K562 (cell line): ENCODE results near the gene CACNA1A. TPM values are rescaled to one million over a fixed set of nuclear protein-coding genes. Genes with fewer than 3 reads are reported as not detected.

ENCODE experiments used
- ATAC-seq: fragments of 200-7000 bp; cut with Tn5 transposase; 3 replicates; pipeline ENCODE4 v1.9.1; 2020; ENCODE audit warnings: moderate library complexity
- BruUV-seq: library from RNA; stranded (reverse); fragments of 400-500 nt; replicated peaks from 2 replicates; lab custom pipeline; 2021; lab: Mats Ljungman, UMichigan
- CTCF ChIA-PET: fragments of 300-600 bp; formaldehyde crosslinking; extraction: SDS; loops from one replicate; lab custom pipeline; 2021; ENCODE audit warnings: low intra/inter-chr PET ratio; lab: Yijun Ruan, JAX
- POLR2A ChIA-PET: fragments of 300-600, 350-650 bp; sonication (Branson Sonifier 250); formaldehyde crosslinking; extraction: SDS; loops from one replicate; lab custom pipeline; 2021; ENCODE audit warnings: antibody characterized with exemption, inconsistent platforms; lab: Yijun Ruan, JAX
- DNase-seq, 4 experiments: peaks; one replicate each; pipeline versions ENCODE4 v3.0.0 to v3.0.0-alpha.2; 2011 to 2018; ENCODE audit warnings: low spot score in 3 of 4, mixed read lengths in 3 of 4; ENCODE audit errors: extremely low read depth in 1 of 4
- FAIRE-seq: peaks from 2 replicates; lab custom pipeline; 2011; peaks lifted over from hg19 to GRCh38; lab: Jason Lieb, UNC
- H2AFZ ChIP-seq: 2 replicates; pipeline ENCODE4 v1.6.0; 2011; ENCODE audit warnings: low read depth, low read length, control low read depth, inconsistent platforms
- H3K27ac ChIP-seq: fragments of 200-600 bp; 3 replicates; pipeline ENCODE4 v1.8.0; 2011; ENCODE audit warnings: low read depth, mild to moderate bottlenecking, control low read depth, inconsistent platforms, low read length, moderate library complexity, mixed read lengths; ENCODE audit errors: extremely low read depth
- H3K27me3 ChIP-seq, 2 experiments: fragments of 300-600 bp in 1 of 2; 2 replicates in 1 of 2; 3 replicates in 1 of 2; pipeline versions ENCODE4 v1.6.0 to v1.8.0; 2011; ENCODE audit warnings: inconsistent platforms in 2 of 2, low read length in 2 of 2, mild to moderate bottlenecking in 1 of 2, mixed read lengths in 1 of 2, moderate library complexity in 1 of 2; ENCODE audit not compliant: control insufficient read depth in 2 of 2, insufficient read depth in 2 of 2
- H3K36me3 ChIP-seq: fragments of 300-600 bp; 3 replicates; pipeline ENCODE4 v1.8.0; 2011; ENCODE audit warnings: mild to moderate bottlenecking, low read length, inconsistent platforms; ENCODE audit not compliant: control insufficient read depth, insufficient read depth
- H3K4me1 ChIP-seq, 2 experiments: fragments of 200-600 bp in 1 of 2; replicated peaks in 1 of 2; 2 replicates in 1 of 2; 3 replicates in 1 of 2; pipeline versions ENCODE4 v1.5.1 to v1.8.0; 2011; ENCODE audit warnings: inconsistent platforms in 2 of 2, low read length in 2 of 2, mild to moderate bottlenecking in 1 of 2, mixed read lengths in 1 of 2, moderate library complexity in 1 of 2; ENCODE audit not compliant: control insufficient read depth in 2 of 2, insufficient read depth in 2 of 2
- H3K4me2 ChIP-seq: 2 replicates; pipeline ENCODE4 v1.6.1; 2011; ENCODE audit warnings: low read length, control low read depth, inconsistent platforms, mixed read lengths; ENCODE audit not compliant: insufficient read depth
- H3K4me3 ChIP-seq: fragments of 200-600 bp; sonication (generic), shearing (Covaris generic); 2 replicates; pipeline ENCODE4 v1.5.1; 2016; ENCODE audit warnings: control low read depth, inconsistent platforms
- H3K79me2 ChIP-seq: fragments of 200-600 bp; 3 replicates; pipeline ENCODE4 v1.8.0; 2011; ENCODE audit warnings: low read length, inconsistent platforms; ENCODE audit not compliant: control insufficient read depth, insufficient read depth
- H3K9ac ChIP-seq, 2 experiments: 2 replicates each; pipeline versions ENCODE4 v1.6.0 to v1.6.1; 2011; ENCODE audit warnings: low read depth in 2 of 2, low read length in 2 of 2, control low read depth in 1 of 2, inconsistent platforms in 1 of 2, mild to moderate bottlenecking in 1 of 2, mixed read lengths in 1 of 2; ENCODE audit not compliant: insufficient read depth in 1 of 2
- H3K9me1 ChIP-seq: one replicate; pipeline ENCODE4 v1.6.0; 2011; ENCODE audit warnings: inconsistent platforms, mild to moderate bottlenecking, low read length, moderate library complexity; ENCODE audit not compliant: control insufficient read depth, insufficient read depth
- H3K9me3 ChIP-seq: replicated peaks from 2 replicates; pipeline ENCODE4 v1.5.1; 2011; ENCODE audit warnings: low read depth, low read length, inconsistent platforms; ENCODE audit not compliant: control insufficient read depth, insufficient read depth
- H4K20me1 ChIP-seq: replicated peaks from 2 replicates; pipeline ENCODE4 v1.6.1; 2011; ENCODE audit warnings: low read length, inconsistent platforms, mixed read lengths; ENCODE audit not compliant: control insufficient read depth, insufficient read depth
- CCAR2 ChIP-seq: fragments of 200-400 bp; formaldehyde crosslinking; IDR thresholded peaks from 2 replicates; pipeline ENCODE4 v1.6.1; 2017; ENCODE audit warnings: mild to moderate bottlenecking, low read depth, low read length
- HCFC1 ChIP-seq: IDR thresholded peaks from 2 replicates; pipeline ENCODE4 v1.6.1; 2012; ENCODE audit warnings: low read depth, low read length, improper control_type of control experiment
- HDAC1 ChIP-seq, 2 experiments: fragments of 450-650 bp; IDR thresholded peaks; 2 replicates each; pipeline ENCODE4 v1.6.1; 2016 to 2017; ENCODE audit warnings: inconsistent platforms in 1 of 2, mild to moderate bottlenecking in 1 of 2, moderate library complexity in 1 of 2
- KDM4B ChIP-seq, 2 experiments: fragments of 450-650 bp in 1 of 2; sonication (generic) in 1 of 2; IDR thresholded peaks; 2 replicates each; pipeline ENCODE4 v1.6.1; 2016 to 2017; ENCODE audit warnings: borderline replicate concordance in 2 of 2, antibody characterized with exemption in 1 of 2, low read depth in 1 of 2, mild to moderate bottlenecking in 1 of 2
- KDM5B ChIP-seq: fragments of 200-600 bp; sonication (generic); IDR thresholded peaks from 2 replicates; pipeline ENCODE4 v1.6.1; 2012; ENCODE audit warnings: low read depth, mild to moderate bottlenecking, moderate library complexity, low read length, control low read depth, inconsistent platforms; ENCODE audit not compliant: insufficient replicate concordance
- MAFF ChIP-seq: IDR thresholded peaks from 2 replicates; pipeline ENCODE4 v1.6.1; 2012; ENCODE audit warnings: low read length, improper control_type of control experiment
- MAFG ChIP-seq: fragments of 450-650 bp; conservative IDR thresholded peaks from 2 replicates; pipeline ENCODE4 v1.6.1; 2016; ENCODE audit warnings: missing genetic modification characterization, missing compliant biosample characterization
- MEIS2 ChIP-seq: fragments of 450-650 bp; IDR thresholded peaks from 2 replicates; pipeline ENCODE4 v1.6.1; 2014; ENCODE audit warnings: mild to moderate bottlenecking; ENCODE audit not compliant: partially characterized antibody
- NFE2 ChIP-seq: IDR thresholded peaks from 2 replicates; pipeline ENCODE4 v1.6.1; 2014; ENCODE audit warnings: antibody characterized with exemption, low read depth
- SIX5 ChIP-seq, 2 experiments: IDR thresholded peaks; 2 replicates each; pipeline ENCODE4 v1.6.1; 2011; ENCODE audit warnings: low read length in 2 of 2, borderline replicate concordance in 1 of 2, low read depth in 1 of 2, mild to moderate bottlenecking in 1 of 2, moderate library complexity in 1 of 2; ENCODE audit not compliant: insufficient read depth in 1 of 2
- SOX6 ChIP-seq: fragments of 450-650 bp; IDR thresholded peaks from 2 replicates; pipeline ENCODE4 v1.6.1; 2014; ENCODE audit warnings: mild to moderate bottlenecking
- TOE1 ChIP-seq, 2 experiments: fragments of 450-650 bp in 1 of 2; sonication (generic) in 1 of 2; formaldehyde crosslinking in 1 of 2; IDR thresholded peaks; 2 replicates each; pipeline versions ENCODE4 v1.7.1 to v1.8.0; 2016 to 2022; ENCODE audit warnings: borderline replicate concordance in 2 of 2, mild to moderate bottlenecking in 2 of 2, antibody characterized with exemption in 1 of 2, inconsistent platforms in 1 of 2, low read depth in 1 of 2, missing genetic modification reagents in 1 of 2, moderate library complexity in 1 of 2
- ZNF143 ChIP-seq: sonication (generic); formaldehyde crosslinking; IDR thresholded peaks from 2 replicates; pipeline ENCODE4 v1.9.0; 2022; ENCODE audit warnings: mild to moderate bottlenecking, missing genetic modification reagents
- ZNF316 ChIP-seq: fragments of 450-650 bp; IDR thresholded peaks from 2 replicates; pipeline ENCODE4 v1.6.1; 2016
- ZNF77 ChIP-seq: fragments of 250-450 bp; sonication (Bioruptor Pico); IDR thresholded peaks from 2 replicates; pipeline ENCODE4 v1.5.0; 2020
- in situ Hi-C: fragments of 300-500 bp; cut with MboI; formaldehyde crosslinking; loops from 4 replicates; pipeline ENCODE4 v1.15.0; 2018; ENCODE audit warnings: inconsistent platforms, mixed read lengths
- intact Hi-C: fragments of 100-400 bp; cut with micrococcal nuclease; formaldehyde crosslinking; loops from 2 replicates; pipeline ENCODE4 v1.14.2; 2022
- polyA plus RNA-seq, 8 experiments: library from polyadenylated mRNA; depleted of rRNA in 4 of 8; stranded (reverse) in 5 of 8; unstranded in 3 of 8; fragments of >200 nt; fragmentation: Nextera tagmentation in 2 of 8; fragmentation: Illumina TruSeq in 1 of 8; extraction: Ambion mirVana in 2 of 8; extraction: Trizol in 1 of 8; gene quantifications; 2 replicates each; pipeline versions ENCODE4 v1.2.1 to v1.2.3, GENCODE V29; 2011 to 2014; ENCODE audit warnings: inconsistent platforms in 1 of 8, missing spikeins in 1 of 8
- total RNA-seq, 7 experiments: library from RNA; depleted of rRNA in 6 of 7; stranded (reverse); fragments of >200 nt in 6 of 7; fragmentation: Illumina TruSeq in 2 of 7; extraction: Trizol in 2 of 7; gene quantifications; 2 replicates each; pipeline versions ENCODE4 v1.2.1 to v1.2.3, GENCODE V29; 2011 to 2021; ENCODE audit warnings: low replicate concordance in 1 of 7
- TF ChIP-seq, protein P1 (sequence below), 2 experiments: fragments of 150-350 bp in 1 of 2; IDR thresholded peaks; 2 replicates each; pipeline ENCODE4 v1.6.1; 2012 to 2016; ENCODE audit warnings: low read depth in 2 of 2, low read length in 2 of 2, mild to moderate bottlenecking in 1 of 2, moderate library complexity in 1 of 2

CACNA1A gene
- total and polyA plus RNA-seq, 9 of the 15 experiments (the other 6 are each of a cell fraction or from before 2014, with no cell fraction given), result 0.03 to 0.20 (median 0.09) TPM; not detected in 1

DNA sequence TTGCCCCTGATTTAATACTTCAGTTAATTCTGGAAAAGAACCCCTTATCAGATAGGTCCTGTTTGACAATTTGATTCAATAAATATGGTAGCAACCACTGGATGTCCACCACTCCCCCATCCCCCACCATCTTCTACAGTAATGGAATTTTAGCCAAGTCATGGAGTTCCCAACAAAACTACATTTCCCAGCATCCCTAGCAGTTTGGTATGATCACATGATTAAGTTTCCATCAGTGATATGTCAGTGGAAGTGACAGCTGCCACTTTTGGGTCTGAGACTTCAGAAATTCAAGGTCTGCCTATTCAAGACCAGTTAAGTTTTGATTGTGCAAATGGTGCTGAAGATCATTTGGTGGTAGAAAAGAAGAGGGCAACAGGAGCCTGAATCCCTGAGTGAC lies 85.5 kb downstream of the CACNA1A start:
- ChIA-PET CTCF (interaction anchor here (0.6 kb wide), 1 partner anchor 10 kb away, joined by 3 read pairs; no protein-coding TSS in a partner anchor), POLR2A (no interaction called here)
- H3K9me3 ChIP-seq, result 0 out of 2 replicates have a peak, but pooled peaks cover 1% of the 10 kb centered on the region
- H3K36me3 ChIP-seq, result no peaks in the 10 kb centered on the region
- peak; percentile 26 for FAIRE-seq
- no peaks in the 10 kb centered on the region for H4K20me1 ChIP-seq
- ATAC-seq, result peak; percentile 53; the same call in 2 of the 3 replicates
- intact Hi-C loops, result no loop called here
- H3K27ac ChIP-seq, result no peak overlapping the region
- H2AFZ ChIP-seq, result no peak overlapping the region
- no peak overlapping the region for H3K4me2 ChIP-seq
- H3K79me2 ChIP-seq, result no peaks in the 10 kb centered on the region
- no peaks in the 10 kb centered on the region; a peak in 1 of 5 replicates for H3K4me1 ChIP-seq
- BruUV-seq, result no TSS peak
- peaks cover 0 to 12% of the 10 kb centered on the region in 2 experiments; a peak in 2 of 5 replicates for H3K27me3 ChIP-seq
- no peak overlapping the region for H3K4me3 ChIP-seq
- peak in 1 of 4 experiments; percentile 25 for DNase-seq
- H3K9ac ChIP-seq, result no peak overlapping the region
- H3K9me1 ChIP-seq, result no peaks in the 10 kb centered on the region
- in situ Hi-C loops, result loop anchor here (5.0 to 10.0 kb wide), 2 partner anchors 53 to 446 kb away; no protein-coding TSS in a partner anchor
- no peak for TF ChIP-seq SOX6
- peak; percentile 80 for TF ChIP-seq MEIS2
- no peak for TF ChIP-seq HDAC1 (IDR thresholded peaks at IDR 0.05)
- TF ChIP-seq SIX5 (IDR thresholded peaks at IDR 0.05; ENCODE audit: borderline replicate concordance in 1 of 2, insufficient read depth in 1 of 2, low read depth in 1 of 2, low read length in 2 of 2), result peak; percentile 57 to 62
- TF ChIP-seq KDM4B (IDR thresholded peaks at IDR 0.05; ENCODE audit: borderline replicate concordance in 2 of 2, low read depth in 1 of 2), result no peak
- TF ChIP-seq MAFG (tag), result peak; percentile 55
- TF ChIP-seq CCAR2, result no peak
- TF ChIP-seq, protein P1, sequence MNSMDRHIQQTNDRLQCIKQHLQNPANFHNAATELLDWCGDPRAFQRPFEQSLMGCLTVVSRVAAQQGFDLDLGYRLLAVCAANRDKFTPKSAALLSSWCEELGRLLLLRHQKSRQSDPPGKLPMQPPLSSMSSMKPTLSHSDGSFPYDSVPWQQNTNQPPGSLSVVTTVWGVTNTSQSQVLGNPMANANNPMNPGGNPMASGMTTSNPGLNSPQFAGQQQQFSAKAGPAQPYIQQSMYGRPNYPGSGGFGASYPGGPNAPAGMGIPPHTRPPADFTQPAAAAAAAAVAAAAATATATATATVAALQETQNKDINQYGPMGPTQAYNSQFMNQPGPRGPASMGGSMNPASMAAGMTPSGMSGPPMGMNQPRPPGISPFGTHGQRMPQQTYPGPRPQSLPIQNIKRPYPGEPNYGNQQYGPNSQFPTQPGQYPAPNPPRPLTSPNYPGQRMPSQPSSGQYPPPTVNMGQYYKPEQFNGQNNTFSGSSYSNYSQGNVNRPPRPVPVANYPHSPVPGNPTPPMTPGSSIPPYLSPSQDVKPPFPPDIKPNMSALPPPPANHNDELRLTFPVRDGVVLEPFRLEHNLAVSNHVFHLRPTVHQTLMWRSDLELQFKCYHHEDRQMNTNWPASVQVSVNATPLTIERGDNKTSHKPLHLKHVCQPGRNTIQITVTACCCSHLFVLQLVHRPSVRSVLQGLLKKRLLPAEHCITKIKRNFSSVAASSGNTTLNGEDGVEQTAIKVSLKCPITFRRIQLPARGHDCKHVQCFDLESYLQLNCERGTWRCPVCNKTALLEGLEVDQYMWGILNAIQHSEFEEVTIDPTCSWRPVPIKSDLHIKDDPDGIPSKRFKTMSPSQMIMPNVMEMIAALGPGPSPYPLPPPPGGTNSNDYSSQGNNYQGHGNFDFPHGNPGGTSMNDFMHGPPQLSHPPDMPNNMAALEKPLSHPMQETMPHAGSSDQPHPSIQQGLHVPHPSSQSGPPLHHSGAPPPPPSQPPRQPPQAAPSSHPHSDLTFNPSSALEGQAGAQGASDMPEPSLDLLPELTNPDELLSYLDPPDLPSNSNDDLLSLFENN (IDR thresholded peaks at IDR 0.05; ENCODE audit: low read depth in 2 of 2, low read length in 2 of 2), result no peak
- TF ChIP-seq KDM5B, result no peak
- peak; percentile 85 for TF ChIP-seq TOE1 (IDR thresholded peaks at IDR 0.05; ENCODE audit: borderline replicate concordance)
- TF ChIP-seq TOE1 (CRISPR knock-in tag; IDR thresholded peaks at IDR 0.05; ENCODE audit: borderline replicate concordance, low read depth), result no peak
- TF ChIP-seq ZNF143 (CRISPR knock-in tag), result peak; percentile 79
- TF ChIP-seq NFE2, result peak; percentile 94
- peak; percentile 84 for TF ChIP-seq HCFC1
- peak; percentile 29; the same call in 1 of the 2 replicates for TF ChIP-seq MAFF
- TF ChIP-seq ZNF77 (CRISPR knock-in tag), result no peak
- TF ChIP-seq ZNF316, result peak; percentile 64
